ENCODE data around the gene MYO16. TPM values are rescaled to one million over a fixed set of nuclear protein-coding genes. Genes with fewer than 3 reads are reported as not detected.

The MYO16 gene
- total RNA-seq, 4 donors from 2014 or later: under 0.01 to 0.21 TPM; not detected in 2

- Histone ChIP-seq H3K27me3 (no peaks in the 10 kb centered on the region), H3K36me3 (no peaks in the 10 kb centered on the region), H3K9me3 (peaks cover 0 to 9% (median 0%) of the 10 kb centered on the region in 4 donors), H3K4me3 (no peak overlapping the region), H3K27ac (no peak overlapping the region), H3K4me1 (no peaks in the 10 kb centered on the region)
- no peak for DNase-seq (ENCODE audit: low spot score in 2 of 2)
- TF ChIP-seq EP300 (IDR thresholded peaks at IDR 0.05): no peak
- no peak for TF ChIP-seq CTCF (IDR thresholded peaks at IDR 0.05)
- TF ChIP-seq POLR2A (IDR thresholded peaks at IDR 0.05): no peak
- WGBS, 2 donors: 73 to 84% methylated on average over 6 of the region's 6 CpGs
Measured at GRCh38 chr13:108674346-108674745, 44.9 kb downstream of the MYO16 start.

- no peak for DNase-seq (ENCODE audit: low spot score in 2 of 2)
- 85% methylated on average over 4 of the region's 4 CpGs for WGBS, 2 donors
- H3K9me3 ChIP-seq: peaks cover 0 to 5% (median 0%) of the 10 kb centered on the region in 4 donors
Measured at GRCh38 chr13:108674771-108675170, 45.4 kb downstream of the MYO16 start.

GRCh38 chr13:108676620-108677019, 47.2 kb downstream of the MYO16 start:
- Histone ChIP-seq H3K27me3 (no peaks in the 10 kb centered on the region), H3K9me3 (no peaks in the 10 kb centered on the region), H3K4me1 (no peaks in the 10 kb centered on the region), H3K27ac (no peak overlapping the region), H3K4me3 (no peak overlapping the region), H3K36me3 (no peaks in the 10 kb centered on the region)
- TF ChIP-seq EP300 (IDR thresholded peaks at IDR 0.05) (no peak), CTCF (IDR thresholded peaks at IDR 0.05) (no peak), POLR2A (IDR thresholded peaks at IDR 0.05) (no peak)
- 75 to 81% methylated on average over 8 of the region's 8 CpGs for WGBS, 2 donors
- DNase-seq (ENCODE audit: low spot score in 2 of 2): no peak

More at GRCh38 chr13:108674771-108675170, 45.4 kb downstream of the MYO16 start:
- TF ChIP-seq EP300 (IDR thresholded peaks at IDR 0.05) (no peak), POLR2A (IDR thresholded peaks at IDR 0.05) (no peak)
- no peak overlapping the region for H3K27ac ChIP-seq
- no peaks in the 10 kb centered on the region for H3K4me1 ChIP-seq
- no peak overlapping the region for H3K4me3 ChIP-seq
- no peaks in the 10 kb centered on the region for H3K27me3 ChIP-seq
- H3K36me3 ChIP-seq: no peaks in the 10 kb centered on the region

GRCh38 chr13:108677806-108678205, 48.4 kb downstream of the MYO16 start:
- Histone ChIP-seq H3K4me1 (no peaks in the 10 kb centered on the region), H3K27ac (no peak overlapping the region), H3K4me3 (no peak overlapping the region), H3K9me3 (no peaks in the 10 kb centered on the region), H3K36me3 (no peaks in the 10 kb centered on the region), H3K27me3 (no peaks in the 10 kb centered on the region)
- DNase-seq (ENCODE audit: low spot score in 2 of 2): no peak
- WGBS, 2 donors: 71 to 76% methylated on average over 3 of the region's 3 CpGs
- TF ChIP-seq POLR2A (IDR thresholded peaks at IDR 0.05): no peak
- TF ChIP-seq CTCF (IDR thresholded peaks at IDR 0.05): no peak
- TF ChIP-seq EP300 (IDR thresholded peaks at IDR 0.05): no peak

- Histone ChIP-seq H3K4me1 (no peaks in the 10 kb centered on the region), H3K36me3 (no peaks in the 10 kb centered on the region), H3K4me3 (no peak overlapping the region), H3K27me3 (no peaks in the 10 kb centered on the region), H3K27ac (no peak overlapping the region), H3K9me3 (no peaks in the 10 kb centered on the region)
- TF ChIP-seq EP300 (IDR thresholded peaks at IDR 0.05) (no peak), CTCF (IDR thresholded peaks at IDR 0.05) (no peak), POLR2A (IDR thresholded peaks at IDR 0.05) (no peak)
- WGBS, 2 donors: 56 to 65% methylated on average over 1 of the region's 1 CpG
- DNase-seq (ENCODE audit: low spot score in 2 of 2): no peak
Measured at GRCh38 chr13:108680011-108680410, 50.6 kb downstream of the MYO16 start.

All from tibial nerve (tissue), 4 donors.